Esophagus squamous epithelium (tissue), 4 donors: ENCODE measurements around the gene EFNB1.

Experiments
- CTCF ChIP-seq, 6 experiments: fragments of 450-650 bp in 4 of 6; fragments of 200-600 bp in 2 of 6; sonication (generic) in 2 of 6; IDR thresholded peaks; one replicate each; pipeline ENCODE4 v1.5.1; 2016 to 2019; ENCODE audit warnings: antibody characterized with exemption in 6 of 6, mild to moderate bottlenecking in 4 of 6, moderate library complexity in 4 of 6
- POLR2A ChIP-seq, 4 donors: fragments of 450-650 bp; IDR thresholded peaks; one replicate each; pipeline ENCODE4 v1.6.1; 2017; ENCODE audit warnings: antibody characterized with exemption in 4 of 4, mild to moderate bottlenecking in 4 of 4, moderate library complexity in 3 of 4

- peak in 2 of 6 experiments; percentile 24 to 30 for TF ChIP-seq CTCF (IDR thresholded peaks at IDR 0.05)
- no peak for TF ChIP-seq POLR2A (IDR thresholded peaks at IDR 0.05)
These were observed 21.0 kb upstream of the EFNB1 start for GRCh38 chrX:68807818-68808217.
